CD4-positive, alpha-beta T cell treated with Interferon gamma for 1 hour (primary cell): Measurements from ENCODE around the gene USP17L18.
"Not testable (repeated sequence)": the region's sequence is repeated elsewhere in the genome, so short reads cannot be mapped to it uniquely, and the experiment has no call there.

Experiments used
- DNase-seq: peaks from one replicate; pipeline ENCODE4 v3.0.0-alpha.2; 2020

USP17L18 gene, protein sequence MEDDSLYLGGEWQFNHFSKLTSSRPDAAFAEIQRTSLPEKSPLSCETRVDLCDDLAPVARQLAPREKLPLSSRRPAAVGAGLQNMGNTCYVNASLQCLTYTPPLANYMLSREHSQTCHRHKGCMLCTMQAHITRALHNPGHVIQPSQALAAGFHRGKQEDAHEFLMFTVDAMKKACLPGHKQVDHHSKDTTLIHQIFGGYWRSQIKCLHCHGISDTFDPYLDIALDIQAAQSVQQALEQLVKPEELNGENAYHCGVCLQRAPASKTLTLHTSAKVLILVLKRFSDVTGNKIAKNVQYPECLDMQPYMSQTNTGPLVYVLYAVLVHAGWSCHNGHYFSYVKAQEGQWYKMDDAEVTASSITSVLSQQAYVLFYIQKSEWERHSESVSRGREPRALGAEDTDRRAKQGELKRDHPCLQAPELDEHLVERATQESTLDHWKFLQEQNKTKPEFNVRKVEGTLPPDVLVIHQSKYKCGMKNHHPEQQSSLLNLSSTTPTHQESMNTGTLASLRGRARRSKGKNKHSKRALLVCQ

GRCh38 chr4:9247953-9248680 is at the start of gene USP17L18:
Gene USP17L18 (plus strand): TSS chr4:9248630. CDS start chr4:9248630, 0 bp downstream.
- DNase-seq = not testable (repeated sequence)

GRCh38 chr4:9210357-9210756 is 38.1 kb upstream of the USP17L18 start, which contains the start of gene USP17L10:
Gene USP17L10 (plus strand): TSS chr4:9210657. CDS start chr4:9210657, 0 bp downstream.
- DNase-seq = not testable (repeated sequence)

DNA sequence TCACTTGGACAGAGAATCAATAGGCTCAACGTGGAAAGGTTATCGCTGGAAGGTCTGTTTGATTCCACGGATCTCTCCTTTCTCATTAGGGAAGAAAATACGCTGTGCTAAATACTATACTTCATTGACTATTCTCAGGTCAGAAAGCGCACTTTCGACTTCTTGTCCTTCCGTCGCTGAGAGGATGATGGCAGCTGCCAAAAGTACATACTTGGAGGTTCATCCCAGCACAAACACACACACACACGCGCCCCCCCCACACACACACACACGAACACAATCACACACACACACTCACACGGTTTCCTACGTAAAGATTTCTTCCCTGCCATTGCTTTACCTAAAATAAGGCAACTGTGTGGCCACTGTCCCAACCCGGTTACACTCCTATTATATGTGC is 33.7 kb upstream of the USP17L18 start:
- not testable (repeated sequence) for DNase-seq

GRCh38 chr4:9215105-9215504 is 33.3 kb upstream of the USP17L18 start, which contains the start of gene USP17L11:
Gene USP17L11 (plus strand): TSS chr4:9215405. CDS start chr4:9215405, 0 bp downstream.
- not testable (repeated sequence) for DNase-seq

GRCh38 chr4:9219852-9220251 is 28.6 kb upstream of the USP17L18 start, which contains the start of gene USP17L12:
Gene USP17L12 (plus strand): TSS chr4:9220152. CDS start chr4:9220152, 0 bp downstream.
- DNase-seq = not testable (repeated sequence)

GRCh38 chr4:9224596-9224995 is 23.8 kb upstream of the USP17L18 start, which contains the start of gene USP17L13:
Gene USP17L13 (plus strand): TSS chr4:9224896. CDS start chr4:9224896, 0 bp downstream.
- DNase-seq = not testable (repeated sequence)

GRCh38 chr4:9230249-9230648 is 18.2 kb upstream of the USP17L18 start:
- not testable (repeated sequence) for DNase-seq

- not testable (repeated sequence) for DNase-seq
These were observed 14.3 kb upstream of the USP17L18 start, which contains the start of gene USP17L15 for GRCh38 chr4:9234085-9234484. Gene USP17L15 (plus strand): TSS chr4:9234385. CDS start chr4:9234385, 0 bp downstream.

- peak; percentile 4 for DNase-seq
These were observed 10.0 kb upstream of the USP17L18 start for GRCh38 chr4:9238461-9238860.

DNA sequence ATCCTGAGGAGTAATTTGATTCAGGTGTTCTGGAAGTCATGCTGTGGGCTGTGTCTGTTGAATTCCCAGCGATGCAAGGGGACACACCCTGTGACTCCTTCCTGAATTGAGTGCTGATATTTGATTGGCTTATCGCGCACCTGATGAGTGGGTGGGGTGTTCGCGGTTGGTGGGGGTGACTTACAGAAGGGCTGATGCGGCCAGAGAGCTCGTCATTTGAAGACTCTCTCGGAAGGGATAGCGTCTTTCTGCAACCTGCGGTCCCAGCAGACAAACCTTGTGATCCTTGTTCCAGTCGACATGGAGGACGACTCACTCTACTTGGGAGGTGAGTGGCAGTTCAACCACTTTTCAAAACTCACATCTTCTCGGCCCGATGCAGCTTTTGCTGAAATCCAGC is 4.9 kb upstream of the USP17L18 start, which contains the start of gene USP17L17:
TSS of gene USP17L17 (plus strand) at position 301 of the 400 bp plus-strand sequence. CDS start at position 301, 0 bp downstream.
- DNase-seq = not testable (repeated sequence)

DNA sequence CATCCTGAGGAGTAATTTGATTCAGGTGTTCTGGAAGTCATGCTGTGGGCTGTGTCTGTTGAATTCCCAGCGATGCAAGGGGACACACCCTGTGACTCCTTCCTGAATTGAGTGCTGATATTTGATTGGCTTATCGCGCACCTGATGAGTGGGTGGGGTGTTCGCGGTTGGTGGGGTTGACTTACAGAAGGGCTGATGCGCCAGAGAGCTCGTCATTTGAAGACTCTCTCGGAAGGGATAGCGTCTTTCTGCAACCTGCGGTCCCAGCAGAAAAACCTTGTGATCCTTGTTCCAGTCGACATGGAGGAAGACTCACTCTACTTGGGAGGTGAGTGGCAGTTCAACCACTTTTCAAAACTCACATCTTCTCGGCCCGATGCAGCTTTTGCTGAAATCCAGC is 4.6 kb downstream of the USP17L18 start, which contains the start of gene USP17L19:
TSS of gene USP17L19 (plus strand) at position 301 of the 400 bp plus-strand sequence. CDS start at position 301, 0 bp downstream.
- not testable (repeated sequence) for DNase-seq

GRCh38 chr4:9257824-9258223 is 9.4 kb downstream of the USP17L18 start, which contains the start of gene USP17L20:
Gene USP17L20 (plus strand): TSS chr4:9258124. CDS start chr4:9258124, 0 bp downstream.
- not testable (repeated sequence) for DNase-seq

DNA sequence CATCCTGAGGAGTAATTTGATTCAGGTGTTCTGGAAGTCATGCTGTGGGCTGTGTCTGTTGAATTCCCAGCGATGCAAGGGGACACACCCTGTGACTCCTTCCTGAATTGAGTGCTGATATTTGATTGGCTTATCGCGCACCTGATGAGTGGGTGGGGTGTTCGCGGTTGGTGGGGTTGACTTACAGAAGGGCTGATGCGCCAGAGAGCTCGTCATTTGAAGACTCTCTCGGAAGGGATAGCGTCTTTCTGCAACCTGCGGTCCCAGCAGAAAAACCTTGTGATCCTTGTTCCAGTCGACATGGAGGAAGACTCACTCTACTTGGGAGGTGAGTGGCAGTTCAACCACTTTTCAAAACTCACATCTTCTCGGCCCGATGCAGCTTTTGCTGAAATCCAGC is 14.1 kb downstream of the USP17L18 start, which contains the start of gene USP17L21:
TSS of gene USP17L21 (plus strand) at position 301 of the 400 bp plus-strand sequence. CDS start at position 301, 0 bp downstream.
- not testable (repeated sequence) for DNase-seq

DNA sequence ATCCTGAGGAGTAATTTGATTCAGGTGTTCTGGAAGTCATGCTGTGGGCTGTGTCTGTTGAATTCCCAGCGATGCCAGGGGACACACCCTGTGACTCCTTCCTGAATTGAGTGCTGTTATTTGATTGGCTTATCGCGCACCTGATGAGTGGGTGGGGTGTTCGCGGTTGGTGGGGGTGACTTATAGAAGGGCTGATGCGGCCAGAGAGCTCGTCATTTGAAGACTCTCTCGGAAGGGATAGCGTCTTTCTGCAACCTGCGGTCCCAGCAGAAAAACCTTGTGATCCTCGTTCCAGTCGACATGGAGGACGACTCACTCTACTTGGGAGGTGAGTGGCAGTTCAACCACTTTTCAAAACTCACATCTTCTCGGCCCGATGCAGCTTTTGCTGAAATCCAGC is 18.9 kb downstream of the USP17L18 start, which contains the start of gene USP17L22:
TSS of gene USP17L22 (plus strand) at position 301 of the 400 bp plus-strand sequence. CDS start at position 301, 0 bp downstream.
- DNase-seq = not testable (repeated sequence)

DNA sequence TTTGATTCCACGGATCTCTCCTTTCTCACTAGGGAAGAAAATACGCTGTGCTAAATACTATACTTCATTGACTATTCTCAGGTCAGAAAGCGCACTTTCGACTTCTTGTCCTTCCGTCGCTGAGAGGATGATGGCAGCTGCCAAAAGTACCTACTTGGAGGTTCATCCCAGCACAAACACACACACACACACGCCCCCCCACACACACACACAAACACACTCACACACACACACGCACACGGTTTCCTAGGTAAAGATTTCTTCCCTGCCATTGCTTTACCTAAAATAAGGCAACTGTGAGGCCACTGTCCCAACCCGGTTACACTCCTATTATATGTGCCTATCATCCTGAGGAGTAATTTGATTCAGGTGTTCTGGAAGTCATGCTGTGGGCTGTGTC is 23.3 kb downstream of the USP17L18 start:
- not testable (repeated sequence) for DNase-seq
